Brain pericyte (primary cell): ENCODE data around the gene PACS1.
"Not testable (repeated sequence)": the region's sequence is repeated elsewhere in the genome, so short reads cannot be mapped to it uniquely, and the experiment has no call there.

ENCODE experiments used
- DNase-seq: peaks from one replicate; pipeline ENCODE4 v3.0.0-alpha.2; 2012; ENCODE audit warnings: low read depth, low spot score

Gene PACS1

GRCh38 chr11:66109294-66109693, 39.2 kb downstream of the PACS1 start:
- no peak for DNase-seq

- DNase-seq: no peak
Measured at GRCh38 chr11:66111158-66111557, 41.1 kb downstream of the PACS1 start.

GRCh38 chr11:66112041-66112491, 42.0 kb downstream of the PACS1 start:
- DNase-seq: no peak

GRCh38 chr11:66112601-66113499, 42.8 kb downstream of the PACS1 start:
- DNase-seq: no peak

- DNase-seq: not testable (repeated sequence)
Measured at GRCh38 chr11:66114957-66115356, 44.9 kb downstream of the PACS1 start.

- no peak for DNase-seq
Measured at GRCh38 chr11:66115638-66116301, 45.7 kb downstream of the PACS1 start.

GRCh38 chr11:66116576-66117361, 46.7 kb downstream of the PACS1 start:
- no peak for DNase-seq

- DNase-seq: no peak
Measured at GRCh38 chr11:66118847-66119246, 48.8 kb downstream of the PACS1 start.

GRCh38 chr11:66119348-66120133, 49.5 kb downstream of the PACS1 start:
- DNase-seq: peak; percentile 72

- DNase-seq: no peak
Measured at GRCh38 chr11:66121466-66121865, 51.4 kb downstream of the PACS1 start.

GRCh38 chr11:66123902-66124301, 53.8 kb downstream of the PACS1 start:
- no peak for DNase-seq

- no peak for DNase-seq
Measured at GRCh38 chr11:66124564-66124963, 54.5 kb downstream of the PACS1 start.

GRCh38 chr11:66126064-66126463, 56.0 kb downstream of the PACS1 start:
- no peak for DNase-seq

GRCh38 chr11:66126808-66127555, 56.9 kb downstream of the PACS1 start:
- no peak for DNase-seq

- no peak for DNase-seq
Measured at GRCh38 chr11:66130978-66131377, 60.9 kb downstream of the PACS1 start.

- DNase-seq: no peak
Measured at GRCh38 chr11:66131937-66132632, 62.0 kb downstream of the PACS1 start.

- DNase-seq: no peak
Measured at GRCh38 chr11:66133216-66133775, 63.2 kb downstream of the PACS1 start.

GRCh38 chr11:66136752-66137123, 66.7 kb downstream of the PACS1 start:
- DNase-seq: no peak

GRCh38 chr11:66139817-66140404, 69.8 kb downstream of the PACS1 start:
- no peak for DNase-seq
